T-helper 2 cell treated with Interferon-gamma antibody and Interleukin-4, amounts not matched to agents 5 μg/mL and 100 μg/mL, for 36 hours (primary cell): ENCODE results near the gene EMSY.
A peak's percentile ranks its signal among the peaks of the same experiment; 100 is the strongest.

Experiments used
- DNase-seq: peaks from one replicate; pipeline ENCODE4 v3.0.0; 2021; ENCODE audit warnings: low spot score
- H3K27ac Mint-ChIP-seq: one replicate; pipeline ENCODE4 v1.8.0; 2021; ENCODE audit warnings: mild to moderate bottlenecking, mixed read lengths
- H3K27me3 Mint-ChIP-seq: one replicate; pipeline ENCODE4 v1.8.0; 2021; ENCODE audit warnings: low read depth, mixed read lengths
- H3K36me3 Mint-ChIP-seq: one replicate; pipeline ENCODE4 v1.8.0; 2021; ENCODE audit warnings: low read depth, mixed read lengths
- H3K4me1 Mint-ChIP-seq: one replicate; pipeline ENCODE4 v1.8.0; 2021; ENCODE audit warnings: low read depth, mixed read lengths
- H3K4me3 Mint-ChIP-seq: one replicate; pipeline ENCODE4 v1.8.0; 2022; ENCODE audit warnings: mild to moderate bottlenecking, moderate library complexity, mixed read lengths
- H3K9me3 Mint-ChIP-seq: one replicate; pipeline ENCODE4 v1.8.0; 2021; ENCODE audit warnings: mixed read lengths

EMSY gene

DNA sequence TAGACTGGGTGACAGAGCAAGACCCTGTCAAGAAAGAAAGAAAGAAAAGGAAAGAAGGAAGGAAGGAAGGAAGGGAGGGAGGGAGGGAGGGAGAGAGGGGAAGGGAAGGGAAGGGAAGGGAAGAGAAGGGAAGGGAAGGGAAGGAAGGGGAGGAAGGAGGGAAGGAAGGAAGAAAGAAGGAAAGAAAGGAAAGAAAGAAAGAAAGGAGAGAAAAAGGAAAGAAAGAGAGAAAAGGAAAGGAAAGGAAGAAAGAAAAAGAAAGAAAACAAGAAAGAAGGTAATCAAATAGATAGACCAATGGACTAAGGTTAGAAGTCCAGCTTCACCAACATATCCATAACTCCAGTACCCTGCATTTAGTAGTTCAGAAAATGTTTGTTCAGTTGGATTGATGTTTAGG is 18.2 kb upstream of the EMSY start:
- DNase-seq: no peak
- Mint-ChIP-seq H3K27me3 (no peaks in the 10 kb centered on the region), H3K36me3 (no peaks in the 10 kb centered on the region), H3K9me3 (no peaks in the 10 kb centered on the region), H3K4me3 (no peak overlapping the region), H3K4me1 (peaks cover 9% of the 10 kb centered on the region), H3K27ac (no peak overlapping the region)

DNA sequence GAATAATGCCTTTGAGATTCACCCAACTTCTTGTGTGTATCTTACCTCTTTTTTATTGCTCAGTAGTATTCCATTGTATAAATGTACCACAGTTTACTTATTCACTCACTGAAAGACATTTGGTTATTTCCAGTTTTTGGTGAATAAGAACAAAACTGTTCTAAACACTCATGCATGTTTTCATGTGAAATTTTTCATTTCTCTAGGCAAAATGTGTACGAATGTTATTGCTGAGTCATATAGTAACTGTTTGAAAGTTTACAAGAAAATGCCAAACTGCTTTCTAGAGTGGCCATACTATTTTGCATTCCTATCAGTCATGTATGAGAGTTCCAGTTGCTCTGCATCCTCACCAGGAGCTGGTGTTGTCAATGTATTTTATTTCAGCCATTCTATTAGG is 8.8 kb upstream of the EMSY start:
- H3K4me3 Mint-ChIP-seq: no peak overlapping the region
- DNase-seq: no peak
- H3K9me3 Mint-ChIP-seq: no peaks in the 10 kb centered on the region
- H3K27me3 Mint-ChIP-seq: peaks cover 3% of the 10 kb centered on the region
- peaks cover 4% of the 10 kb centered on the region for H3K4me1 Mint-ChIP-seq
- H3K27ac Mint-ChIP-seq: no peak overlapping the region
- H3K36me3 Mint-ChIP-seq: peaks cover 4% of the 10 kb centered on the region

- H3K4me1 Mint-ChIP-seq: peaks cover 33% of the 10 kb centered on the region
- peak overlapping the region; percentile 94 for H3K27ac Mint-ChIP-seq
- H3K9me3 Mint-ChIP-seq: no peaks in the 10 kb centered on the region
- peaks cover 20% of the 10 kb centered on the region for H3K36me3 Mint-ChIP-seq
- H3K4me3 Mint-ChIP-seq: peak overlapping the region; percentile 98
- no peaks in the 10 kb centered on the region for H3K27me3 Mint-ChIP-seq
- no peak for DNase-seq
These were observed 1.4 kb upstream of the EMSY start for GRCh38 chr11:76443268-76443980.

GRCh38 chr11:76444065-76444383 is 794 bp upstream of the EMSY start:
- Mint-ChIP-seq H3K4me1 (peaks cover 36% of the 10 kb centered on the region), H3K27ac (peak overlapping the region; percentile 94), H3K27me3 (no peaks in the 10 kb centered on the region)

DNA sequence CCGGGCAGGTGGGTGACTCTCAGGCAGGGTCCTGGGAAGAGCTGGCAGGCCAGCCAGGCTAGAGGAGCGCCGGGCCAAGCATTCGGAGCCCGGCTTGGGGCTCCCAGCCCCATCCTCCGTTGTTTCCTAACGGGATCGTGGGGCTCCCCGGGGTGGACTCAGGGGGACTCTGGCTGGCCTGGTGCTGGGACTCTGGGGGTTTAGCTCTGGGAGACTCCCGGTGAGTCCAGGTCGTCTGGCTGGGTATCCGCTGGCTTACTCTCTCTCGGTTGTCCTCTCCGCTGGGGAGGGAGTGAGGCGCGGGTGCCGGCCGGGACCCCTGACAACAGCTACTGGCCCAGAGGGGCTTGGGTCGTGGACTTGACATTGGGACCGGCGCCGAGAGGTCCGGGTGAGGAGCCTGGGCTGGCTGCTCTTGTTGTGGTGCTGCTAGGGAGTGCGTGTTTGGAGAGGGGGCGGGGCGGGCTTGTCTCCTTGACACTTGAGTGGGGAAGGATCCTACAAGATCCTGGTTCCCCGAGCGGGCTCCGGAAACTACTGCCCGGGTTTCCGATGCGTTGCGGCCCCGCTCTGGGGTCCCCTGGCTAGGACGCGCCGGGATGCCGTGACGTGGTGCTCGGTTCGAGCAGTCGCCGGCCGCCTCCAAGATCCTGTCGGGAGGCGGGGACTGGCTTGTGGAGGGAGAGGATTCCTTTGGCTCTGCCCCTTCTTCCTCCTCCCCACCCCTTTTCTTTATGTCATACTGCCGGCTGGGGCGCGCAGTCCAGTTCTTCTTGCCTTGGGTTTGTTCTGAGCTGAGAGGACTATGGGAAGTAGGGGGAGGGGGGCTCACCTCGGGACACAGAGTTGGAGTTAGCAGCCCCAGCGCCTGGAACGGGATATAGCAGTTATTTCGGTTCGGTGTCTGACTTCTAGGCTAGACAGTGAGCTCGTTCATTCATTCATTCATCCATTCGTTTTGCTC is 585 bp downstream of the EMSY start:
- peak; percentile 67 for DNase-seq
- Mint-ChIP-seq H3K27ac (peak overlapping the region; percentile 94), H3K4me3 (peak overlapping the region; percentile 98), H3K36me3 (peaks cover 34% of the 10 kb centered on the region), H3K4me1 (peaks cover 35% of the 10 kb centered on the region), H3K27me3 (no peaks in the 10 kb centered on the region), H3K9me3 (no peaks in the 10 kb centered on the region)

More at GRCh38 chr11:76444065-76444383, 794 bp upstream of the EMSY start:
- peak overlapping the region; percentile 98 for H3K4me3 Mint-ChIP-seq
- H3K9me3 Mint-ChIP-seq: no peaks in the 10 kb centered on the region
- DNase-seq: no peak
- H3K36me3 Mint-ChIP-seq: peaks cover 23% of the 10 kb centered on the region

GRCh38 chr11:76448506-76448905 is 3.7 kb downstream of the EMSY start:
- Mint-ChIP-seq H3K36me3 (peaks cover 40% of the 10 kb centered on the region), H3K4me3 (no peak overlapping the region), H3K4me1 (peaks cover 24% of the 10 kb centered on the region), H3K27ac (no peak overlapping the region), H3K27me3 (no peaks in the 10 kb centered on the region), H3K9me3 (no peaks in the 10 kb centered on the region)
- DNase-seq: no peak

GRCh38 chr11:76453248-76453647 is 8.4 kb downstream of the EMSY start:
- Mint-ChIP-seq H3K9me3 (no peaks in the 10 kb centered on the region), H3K36me3 (peaks cover 29% of the 10 kb centered on the region), H3K4me1 (peaks cover 10% of the 10 kb centered on the region), H3K27ac (no peak overlapping the region), H3K4me3 (no peak overlapping the region), H3K27me3 (no peaks in the 10 kb centered on the region)
- DNase-seq: no peak

GRCh38 chr11:76455331-76455730 is 10.5 kb downstream of the EMSY start:
- no peak for DNase-seq
- peaks cover 29% of the 10 kb centered on the region for H3K36me3 Mint-ChIP-seq
- no peaks in the 10 kb centered on the region for H3K9me3 Mint-ChIP-seq
- no peak overlapping the region for H3K4me3 Mint-ChIP-seq
- H3K27ac Mint-ChIP-seq: no peak overlapping the region
- no peaks in the 10 kb centered on the region for H3K27me3 Mint-ChIP-seq
- peaks cover 5% of the 10 kb centered on the region for H3K4me1 Mint-ChIP-seq

DNA sequence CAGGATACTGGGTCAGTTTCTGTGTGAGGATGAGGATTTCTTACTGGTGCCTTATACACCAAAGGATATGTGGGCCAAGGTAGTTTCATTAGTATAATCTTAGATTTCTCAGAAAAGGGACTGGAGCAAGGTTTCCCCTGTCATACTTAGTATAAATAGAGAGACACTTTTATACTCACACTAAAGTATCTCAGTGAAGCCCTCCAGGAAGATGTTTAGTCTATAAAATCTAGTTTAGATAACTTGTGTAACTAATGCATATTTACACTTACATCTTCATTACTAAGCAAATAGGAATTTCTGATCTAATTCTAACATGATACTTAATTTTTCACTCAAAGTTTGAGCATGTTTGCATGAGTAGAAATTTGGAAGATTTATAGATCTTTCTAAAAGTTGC is 11.1 kb downstream of the EMSY start:
- Mint-ChIP-seq H3K36me3 (peaks cover 28% of the 10 kb centered on the region), H3K9me3 (no peaks in the 10 kb centered on the region), H3K4me1 (peaks cover 5% of the 10 kb centered on the region), H3K27me3 (no peaks in the 10 kb centered on the region), H3K4me3 (no peak overlapping the region), H3K27ac (no peak overlapping the region)
- DNase-seq: no peak

DNA sequence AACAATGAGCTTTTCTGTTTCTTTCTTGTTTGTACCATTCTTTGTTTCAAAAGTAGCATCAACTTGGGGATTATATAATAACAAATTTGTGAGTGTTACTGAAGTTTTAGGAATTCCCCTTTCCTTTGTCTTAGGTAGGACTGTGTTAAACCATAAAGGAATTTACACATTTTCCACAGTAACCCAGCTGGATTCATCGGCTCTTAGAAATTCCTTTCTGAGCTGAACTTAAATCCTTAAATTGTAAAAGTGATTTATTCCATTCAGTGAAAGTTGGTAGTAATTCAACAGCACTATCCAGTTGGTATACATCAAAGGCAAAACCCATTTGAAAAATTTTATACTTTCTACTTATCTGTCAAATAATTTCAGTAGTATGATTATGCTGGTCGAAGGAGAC is 11.8 kb downstream of the EMSY start:
- no peaks in the 10 kb centered on the region for H3K27me3 Mint-ChIP-seq
- no peak overlapping the region for H3K27ac Mint-ChIP-seq
- no peak overlapping the region for H3K4me3 Mint-ChIP-seq
- peaks cover 25% of the 10 kb centered on the region for H3K36me3 Mint-ChIP-seq
- H3K4me1 Mint-ChIP-seq: peaks cover 2% of the 10 kb centered on the region
- no peaks in the 10 kb centered on the region for H3K9me3 Mint-ChIP-seq
- no peak for DNase-seq

DNA sequence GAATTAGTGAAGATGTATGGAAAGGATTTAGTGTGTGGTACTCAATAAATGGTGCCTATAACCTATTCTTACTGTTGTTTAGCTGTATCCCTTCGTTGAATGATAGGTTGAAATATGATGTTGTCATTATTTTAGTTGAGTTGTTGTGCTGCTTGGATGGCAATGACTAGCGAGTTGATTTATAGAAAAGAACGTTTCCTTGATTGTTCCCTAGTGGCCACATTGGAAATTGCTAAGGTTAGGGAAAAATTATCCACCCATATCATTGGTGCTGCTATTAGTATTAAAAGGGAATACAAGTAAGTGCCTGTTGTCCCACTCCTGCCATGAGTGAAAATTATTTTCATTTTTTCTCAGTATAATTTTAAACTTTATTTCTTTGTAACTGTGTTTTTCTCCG is 14.5 kb downstream of the EMSY start:
- Mint-ChIP-seq H3K4me3 (no peak overlapping the region), H3K27me3 (no peaks in the 10 kb centered on the region), H3K36me3 (peaks cover 27% of the 10 kb centered on the region), H3K9me3 (no peaks in the 10 kb centered on the region), H3K4me1 (peaks cover 2% of the 10 kb centered on the region), H3K27ac (no peak overlapping the region)
- DNase-seq: no peak

- H3K27me3 Mint-ChIP-seq: no peaks in the 10 kb centered on the region
- no peak overlapping the region for H3K4me3 Mint-ChIP-seq
- DNase-seq: no peak
- H3K9me3 Mint-ChIP-seq: no peaks in the 10 kb centered on the region
- H3K36me3 Mint-ChIP-seq: peaks cover 30% of the 10 kb centered on the region
- H3K27ac Mint-ChIP-seq: no peak overlapping the region
- peaks cover 2% of the 10 kb centered on the region for H3K4me1 Mint-ChIP-seq
These were observed 15.0 kb downstream of the EMSY start for GRCh38 chr11:76459846-76460245.

DNA sequence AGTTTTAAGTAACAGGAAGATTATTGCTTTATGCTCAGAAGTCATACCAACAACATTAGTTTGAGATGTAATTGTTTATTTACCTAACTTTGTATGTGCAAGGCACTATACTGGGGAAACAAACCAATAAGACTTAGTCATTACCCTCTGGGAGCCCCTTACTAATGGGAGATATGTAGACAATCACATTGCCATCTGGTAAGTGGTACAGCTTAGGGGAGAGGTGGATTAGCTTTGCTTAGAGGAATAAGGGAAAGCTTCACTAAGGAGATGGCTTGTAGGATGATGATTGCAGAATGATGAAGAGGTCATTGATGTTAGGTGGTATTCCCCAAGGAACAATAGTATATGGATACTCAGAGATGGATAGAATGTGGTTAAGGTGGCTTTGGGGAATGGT is 17.5 kb downstream of the EMSY start:
- peaks cover 44% of the 10 kb centered on the region for H3K36me3 Mint-ChIP-seq
- no peak overlapping the region for H3K27ac Mint-ChIP-seq
- H3K9me3 Mint-ChIP-seq: no peaks in the 10 kb centered on the region
- H3K27me3 Mint-ChIP-seq: no peaks in the 10 kb centered on the region
- no peaks in the 10 kb centered on the region for H3K4me1 Mint-ChIP-seq
- no peak for DNase-seq
- H3K4me3 Mint-ChIP-seq: no peak overlapping the region

DNA sequence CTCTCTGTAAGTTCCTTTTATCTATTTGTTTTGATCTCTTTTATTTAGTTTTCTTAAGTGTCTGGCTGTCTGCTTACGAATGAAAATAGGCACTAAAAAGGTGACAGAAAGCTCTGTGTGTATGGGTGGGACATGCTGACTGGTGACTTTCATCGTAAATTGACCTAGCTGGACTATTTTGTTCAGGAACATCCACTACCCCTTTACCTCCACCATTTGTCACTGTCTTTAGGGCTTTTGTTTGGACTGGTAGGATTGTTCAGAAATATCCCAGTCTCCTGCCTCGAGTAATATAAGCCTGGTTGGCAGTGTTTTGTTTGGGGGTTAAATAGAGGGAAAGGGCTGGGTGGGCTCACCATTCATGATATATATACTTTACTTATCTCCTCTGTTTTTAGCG is 20.9 kb downstream of the EMSY start:
- Mint-ChIP-seq H3K27me3 (no peaks in the 10 kb centered on the region), H3K27ac (no peak overlapping the region), H3K4me1 (peaks cover 6% of the 10 kb centered on the region), H3K4me3 (no peak overlapping the region), H3K9me3 (no peaks in the 10 kb centered on the region), H3K36me3 (peaks cover 37% of the 10 kb centered on the region)
- no peak for DNase-seq
